HFF-Myc (cell line): ENCODE data around the gene CREM.
A peak's percentile ranks its signal among the peaks of the same experiment; 100 is the strongest.
"Not testable (repeated sequence)": the region's sequence is repeated elsewhere in the genome, so short reads cannot be mapped to it uniquely, and the experiment has no call there.

ENCODE experiments used
- DNase-seq: peaks from one replicate; pipeline ENCODE4 v3.0.0-alpha.2; 2011; ENCODE audit warnings: low read depth; ENCODE audit errors: extremely low read depth
- H3K4me3 ChIP-seq: replicated peaks from 2 replicates; pipeline ENCODE4 v1.5.1; 2011; ENCODE audit warnings: low read depth, mild to moderate bottlenecking, control low read depth, low read length
- CTCF ChIP-seq: IDR thresholded peaks from 2 replicates; pipeline ENCODE4 v1.5.1; 2012; ENCODE audit warnings: mild to moderate bottlenecking, low read depth, low read length, control low read depth; ENCODE audit errors: missing control alignments

CREM gene

GRCh38 chr10:35126530-35127288 is at the start of gene CREM:
Gene CREM, plus strand, starts transcription at chr10:35126846. Its CDS starts 10,990 bp downstream, at chr10:35137836.
- TF ChIP-seq CTCF, result peak; percentile 69

GRCh38 chr10:35079265-35079664 is 47.4 kb upstream of the CREM start:
- TF ChIP-seq CTCF, result no peak
- no peak for DNase-seq
- H3K4me3 ChIP-seq, result no peak overlapping the region

More at GRCh38 chr10:35126530-35127288, at the start of gene CREM:
- peak within 1 kb of the TSS; percentile 89 for H3K4me3 ChIP-seq
- peak; percentile 79 for DNase-seq

GRCh38 chr10:35079763-35080162 is 46.9 kb upstream of the CREM start:
- DNase-seq, result no peak
- TF ChIP-seq CTCF, result no peak

GRCh38 chr10:35080261-35080660 is 46.4 kb upstream of the CREM start:
- not testable (repeated sequence) for H3K4me3 ChIP-seq, DNase-seq

More at GRCh38 chr10:35079763-35080162, 46.9 kb upstream of the CREM start:
- H3K4me3 ChIP-seq, result no peak overlapping the region

- DNase-seq, result no peak
- H3K4me3 ChIP-seq, result no peak overlapping the region
- TF ChIP-seq CTCF, result no peak
These were observed 43.4 kb upstream of the CREM start for GRCh38 chr10:35083242-35083641.

GRCh38 chr10:35089611-35090161 is 37.0 kb upstream of the CREM start:
- peak overlapping the region; percentile 65 for H3K4me3 ChIP-seq
- DNase-seq, result no peak
- no peak for TF ChIP-seq CTCF

GRCh38 chr10:35090162-35090954 is 36.3 kb upstream of the CREM start, which contains the start of gene CUL2:
Gene CUL2, minus strand, starts transcription at chr10:35090341. Its CDS starts 19,024 bp downstream, at chr10:35071317.
- DNase-seq, result peak; percentile 83
- H3K4me3 ChIP-seq, result peak within 1 kb of the TSS; percentile 65
- no peak for TF ChIP-seq CTCF
